ENCODE results near the gene IMPDH1.

IMPDH1 gene

GRCh38 chr7:128434413-128435326, 24.9 kb upstream of the IMPDH1 start:
- DNase-seq (ENCODE audit: low spot score) = no peak

DNA sequence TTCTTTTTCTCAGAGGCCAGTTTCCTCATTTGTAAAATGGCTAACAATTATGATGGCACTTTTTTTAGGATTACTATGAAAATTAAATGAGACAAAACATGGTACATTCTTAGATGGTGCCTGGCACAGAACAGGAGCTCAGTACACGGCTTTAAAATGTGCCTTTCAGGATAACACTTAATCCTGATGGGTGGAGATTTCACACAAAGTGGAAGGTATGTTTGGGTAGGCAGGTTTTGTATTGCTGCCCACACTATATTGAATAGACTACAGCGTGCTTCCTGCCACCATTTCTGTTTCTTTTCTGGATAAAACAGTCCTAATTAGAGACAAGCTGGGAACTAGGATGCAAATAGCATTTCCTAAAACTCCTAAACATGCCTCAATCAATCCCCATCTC, 22.0 kb upstream of the IMPDH1 start:
- DNase-seq (ENCODE audit: low spot score) = no peak

- no peak for DNase-seq (ENCODE audit: low spot score)
Observed at GRCh38 chr7:128431221-128431620, 21.4 kb upstream of the IMPDH1 start.

DNA sequence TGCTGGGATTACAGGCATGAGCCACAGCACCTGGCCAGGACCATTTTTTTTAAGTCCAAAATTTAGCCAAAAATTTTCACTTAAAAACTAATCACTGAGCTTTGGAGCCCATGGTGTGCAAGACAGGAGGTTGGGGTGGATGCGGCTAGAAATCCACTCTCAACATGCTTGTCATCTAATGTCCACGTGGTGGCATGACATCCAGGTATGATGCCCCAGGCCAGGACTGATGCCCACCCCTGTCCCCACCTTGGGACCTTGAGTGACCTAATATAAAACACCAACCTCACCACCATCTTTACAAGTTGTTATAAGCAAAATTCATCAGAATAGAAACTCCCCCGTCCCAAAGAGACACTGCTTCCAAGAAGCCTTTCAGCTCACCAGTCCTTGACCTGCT, 20.4 kb upstream of the IMPDH1 start:
- no peak for DNase-seq (ENCODE audit: low spot score)

DNA sequence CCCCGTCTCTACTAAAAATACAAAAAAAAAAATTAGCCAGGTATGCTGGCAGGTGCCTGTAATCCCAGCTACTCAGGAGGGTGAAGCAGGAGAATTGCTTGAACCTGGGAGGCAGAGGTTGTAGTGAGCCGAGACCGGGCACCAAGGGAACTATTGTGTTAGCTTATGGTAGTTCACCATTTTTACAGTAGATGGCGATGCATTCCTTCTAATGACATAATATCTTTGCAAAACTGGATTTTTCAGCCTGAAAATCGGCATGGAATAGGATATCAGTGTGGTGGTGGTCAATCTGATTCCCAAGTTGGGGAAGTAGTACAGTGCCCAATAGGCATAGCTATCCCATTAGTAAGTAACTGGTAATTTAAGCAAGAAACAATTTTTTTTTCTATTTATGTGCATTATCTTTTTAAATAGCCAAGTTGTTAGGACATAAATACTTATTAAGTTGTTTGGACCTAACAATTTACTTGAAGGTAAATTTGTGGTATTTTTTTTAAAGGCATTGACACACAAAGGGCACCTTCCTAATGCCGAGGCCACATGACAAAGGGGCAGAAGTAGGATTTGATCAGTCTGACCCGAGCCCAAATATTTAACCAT, 17.6 kb upstream of the IMPDH1 start:
- DNase-seq (ENCODE audit: low spot score) = peak; percentile 74

GRCh38 chr7:128425850-128426249, 16.1 kb upstream of the IMPDH1 start:
- peak; percentile 47 for DNase-seq (ENCODE audit: low spot score)

DNA sequence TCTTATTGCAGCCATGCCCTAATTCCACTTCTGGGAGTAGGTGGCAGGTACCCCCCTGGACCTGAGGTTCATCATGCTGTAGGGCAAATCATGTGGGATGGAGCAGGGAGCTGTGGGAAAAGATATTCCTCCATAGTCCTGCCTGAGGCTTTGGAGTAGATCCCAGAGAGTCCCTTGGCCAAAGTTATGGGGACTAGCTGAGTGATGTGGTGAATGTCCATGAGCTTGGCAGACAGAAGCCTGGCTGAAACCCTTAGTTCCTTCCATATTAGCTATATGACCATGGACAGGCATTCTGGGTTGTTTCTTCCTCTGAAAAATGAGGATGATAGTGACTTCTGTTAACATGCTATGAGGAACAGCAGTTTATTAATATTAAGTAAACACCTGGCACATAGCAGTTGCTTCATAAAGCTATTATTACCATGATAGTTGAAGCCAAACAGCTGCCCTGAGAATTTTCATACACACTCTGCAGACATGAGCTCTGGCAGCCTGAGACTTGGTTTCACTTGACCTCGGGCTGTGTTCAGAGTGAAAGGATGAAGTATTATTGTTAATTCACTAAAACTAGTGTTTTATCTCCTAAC, 15.0 kb upstream of the IMPDH1 start:
- DNase-seq (ENCODE audit: low spot score) = no peak

DNA sequence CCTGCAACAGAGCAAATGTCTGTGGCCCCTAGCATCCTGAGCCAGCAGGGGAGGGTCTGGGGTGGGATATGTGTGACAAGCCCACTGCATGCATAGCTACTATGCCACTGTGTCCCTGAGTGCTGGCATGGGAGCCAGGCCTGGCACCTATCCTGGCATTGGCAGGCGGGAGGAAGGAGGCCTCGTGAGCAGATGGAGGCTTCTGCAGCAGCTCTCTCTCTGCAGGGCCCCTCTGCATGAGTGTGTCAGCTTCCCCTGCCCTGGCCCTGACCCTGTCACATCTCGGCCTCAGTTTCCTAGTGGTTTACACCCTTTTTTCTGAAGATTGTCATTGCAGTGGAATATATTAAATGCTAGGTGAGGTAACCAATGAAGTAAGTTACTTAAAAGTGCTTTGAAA, 13.1 kb upstream of the IMPDH1 start:
- DNase-seq (ENCODE audit: low spot score) = no peak

DNA sequence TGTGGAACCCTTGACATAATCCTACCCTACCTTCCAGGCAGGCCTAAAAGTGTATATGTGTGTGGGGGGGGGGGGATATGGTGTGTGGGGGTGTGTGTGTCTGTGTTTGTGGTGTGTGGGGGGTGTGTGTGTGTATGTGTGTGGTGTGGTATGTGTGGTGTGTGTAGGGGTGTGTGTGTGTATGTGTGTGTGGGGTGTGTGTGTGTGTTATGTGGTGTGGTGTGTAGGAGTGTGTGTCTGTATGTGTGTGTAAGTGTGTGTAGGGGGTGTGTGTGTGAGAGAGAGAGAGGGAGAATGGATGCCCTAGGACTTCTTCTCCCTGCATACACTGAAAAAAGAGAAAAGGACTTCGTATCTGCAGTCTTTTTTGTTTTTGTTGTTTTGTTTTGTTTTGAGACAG, 12.3 kb upstream of the IMPDH1 start:
- no peak for DNase-seq (ENCODE audit: low spot score)

DNA sequence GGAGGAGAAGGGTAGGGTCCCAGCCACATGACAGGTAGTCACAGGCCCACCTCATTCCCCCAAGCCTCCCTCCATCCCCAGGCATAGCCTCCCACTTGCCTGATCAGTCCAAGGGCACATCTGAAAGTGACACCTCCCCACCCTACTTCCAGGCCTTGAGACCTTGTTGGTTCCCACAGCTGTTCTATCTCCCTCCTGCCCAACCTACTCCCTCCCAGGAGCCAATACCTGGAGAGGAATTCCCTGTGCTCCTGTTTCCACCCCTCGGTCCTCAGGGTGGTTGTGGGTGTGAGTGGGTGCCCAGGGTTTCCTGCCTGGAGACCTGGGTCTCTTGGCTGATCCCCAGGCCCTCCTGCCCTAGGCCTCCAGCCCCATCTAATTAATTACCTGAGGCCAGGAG, 11.6 kb upstream of the IMPDH1 start:
- DNase-seq (ENCODE audit: low spot score) = no peak

- no peak for DNase-seq (ENCODE audit: low spot score)
Observed at GRCh38 chr7:128420773-128421172, 11.0 kb upstream of the IMPDH1 start.

GRCh38 chr7:128419257-128419656, 9.5 kb upstream of the IMPDH1 start:
- no peak for DNase-seq (ENCODE audit: low spot score)

GRCh38 chr7:128417071-128417470, 7.3 kb upstream of the IMPDH1 start:
- no peak for DNase-seq (ENCODE audit: low spot score)

DNA sequence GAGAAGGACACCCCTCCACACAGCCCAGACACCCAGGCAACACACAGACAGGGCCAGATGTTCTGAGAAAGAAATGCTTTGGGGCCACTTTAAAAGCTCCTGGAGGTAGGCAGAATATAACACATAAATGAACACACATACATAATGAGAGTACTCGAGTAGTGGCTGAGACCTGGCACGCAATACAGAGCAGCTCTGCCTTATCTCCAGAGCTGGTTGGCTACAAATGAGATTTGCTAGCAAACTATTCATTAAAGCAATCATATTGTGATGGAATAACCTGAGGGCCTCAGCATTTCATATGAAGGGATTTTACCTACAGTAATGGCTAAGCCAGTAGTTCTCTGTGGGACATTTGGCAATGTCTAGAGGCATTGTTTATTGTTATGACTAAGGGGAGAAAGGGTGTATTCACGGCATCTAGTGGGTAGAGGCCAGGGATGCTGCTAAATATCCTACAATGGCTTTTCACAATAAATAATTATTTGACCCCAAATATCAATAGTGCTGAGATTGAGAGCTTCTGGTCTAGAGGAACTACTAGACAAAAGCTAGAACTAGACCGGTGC, 5.5 kb upstream of the IMPDH1 start:
- peak; percentile 62 for DNase-seq (ENCODE audit: low spot score)

DNA sequence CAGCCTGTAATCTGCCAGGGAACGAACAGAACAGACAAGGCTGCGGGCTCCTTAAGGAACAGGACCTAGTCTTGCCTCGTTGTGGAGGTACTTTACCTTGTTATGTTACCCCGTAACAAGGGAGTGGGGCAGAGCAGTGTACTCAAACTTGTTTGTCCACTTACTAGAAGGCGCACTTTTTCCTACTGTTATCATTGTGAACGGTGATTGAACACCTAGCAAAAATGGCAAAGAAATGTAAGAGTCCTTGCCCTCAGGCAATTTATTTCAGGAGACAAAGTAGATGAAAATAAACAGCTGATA, 620 bp upstream of the IMPDH1 start:
- peak; percentile 30 for DNase-seq (ENCODE audit: low spot score)

DNA sequence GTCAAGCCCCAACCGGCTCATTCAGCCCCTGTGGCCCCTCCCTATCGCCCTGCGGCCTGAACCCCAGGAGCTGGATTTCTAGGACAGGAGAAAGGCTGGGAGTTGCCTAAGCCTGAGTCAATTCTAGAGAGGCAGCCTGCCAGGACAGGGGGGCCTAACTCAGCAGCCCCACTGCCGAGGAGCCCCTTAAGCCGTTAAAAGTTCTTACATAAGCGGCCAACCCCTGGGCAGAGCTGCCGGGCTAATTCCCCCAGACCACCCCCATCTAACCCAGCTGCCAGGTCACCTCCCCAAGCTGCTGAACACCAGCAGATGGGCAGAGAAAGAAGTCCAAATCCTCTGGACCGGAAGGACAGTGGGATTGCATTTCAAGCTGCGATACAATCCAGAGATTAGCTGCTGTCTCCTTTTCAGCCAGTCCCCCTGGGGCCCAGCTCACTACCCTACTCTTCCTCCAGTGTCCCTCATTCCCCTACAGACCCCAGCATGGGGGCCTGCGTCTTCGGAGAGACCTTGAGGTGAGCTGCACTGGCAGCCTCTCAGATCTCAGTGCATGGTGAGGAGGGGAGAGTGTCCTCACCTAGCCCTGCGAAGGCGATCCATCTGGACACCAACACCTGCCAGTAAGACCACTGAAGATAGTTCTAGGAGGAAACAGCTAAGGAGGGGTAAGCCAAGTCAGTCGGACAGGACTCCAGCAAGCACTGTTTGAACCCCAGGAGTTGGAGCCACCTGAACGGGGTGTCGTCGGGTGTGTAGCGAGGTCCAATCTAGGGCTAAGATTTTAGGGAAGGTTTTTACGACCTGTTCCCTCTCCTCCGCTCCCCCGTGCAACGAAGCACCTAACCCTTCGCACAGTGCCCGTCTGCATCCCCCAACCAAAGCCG, 830 bp downstream of the IMPDH1 start:
- DNase-seq (ENCODE audit: low spot score) = no peak

DNA sequence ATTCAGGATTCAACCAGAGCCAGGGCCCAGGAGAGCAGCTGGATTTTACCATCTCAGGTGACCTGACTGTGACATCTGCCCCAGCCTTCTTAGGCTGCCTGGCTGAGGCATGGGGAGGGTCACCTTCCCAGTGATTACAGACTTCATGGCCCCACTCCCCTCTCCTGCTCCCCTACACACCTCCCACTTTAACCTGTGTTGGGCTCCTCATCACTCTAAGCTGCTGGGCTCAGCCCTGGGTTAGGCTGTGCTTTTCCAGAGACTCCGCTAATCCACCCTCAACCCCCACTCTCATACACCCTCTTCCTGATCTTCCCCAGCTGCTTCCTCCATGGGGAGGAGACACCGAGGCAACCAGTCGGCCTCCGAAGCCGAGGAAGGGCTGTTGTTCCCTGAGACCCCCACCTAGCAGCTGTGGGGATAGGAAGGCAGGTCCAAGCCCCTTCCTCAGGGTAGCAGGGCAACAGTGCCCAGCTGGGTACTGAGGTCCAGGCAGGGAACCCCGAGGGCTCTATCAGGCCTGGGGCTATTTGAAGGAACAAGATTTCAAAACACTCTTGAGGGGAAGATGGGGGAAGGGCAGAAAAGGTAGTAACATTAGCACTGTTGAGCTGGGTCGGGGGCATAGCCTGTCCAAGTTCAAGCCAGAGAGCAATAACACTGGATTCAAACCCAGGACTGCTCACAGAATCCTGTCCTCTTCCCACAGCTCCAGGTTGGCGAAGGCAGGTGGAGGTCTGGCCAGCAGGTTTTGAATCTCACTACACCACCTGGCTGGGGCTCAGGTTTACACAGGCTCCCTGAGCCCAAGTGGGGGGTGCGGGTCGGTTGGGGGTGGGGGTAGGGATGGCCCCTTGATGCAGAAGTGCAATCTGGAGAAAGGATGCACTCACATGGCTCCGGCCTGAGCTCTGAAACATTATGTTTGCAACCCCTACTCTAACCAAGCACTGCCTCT, 1.8 kb downstream of the IMPDH1 start:
- no peak for DNase-seq (ENCODE audit: low spot score)

GRCh38 chr7:128407233-128407589, 2.6 kb downstream of the IMPDH1 start:
- no peak for DNase-seq (ENCODE audit: low spot score)

- no peak for DNase-seq (ENCODE audit: low spot score)
Observed at GRCh38 chr7:128406314-128407232, 3.2 kb downstream of the IMPDH1 start.
